Right hindlimb (tissue), 1 donor: Measurements from ENCODE around the gene RIPK3.

Source experiments
- DNase-seq: peaks from one replicate; pipeline ENCODE4 v3.0.0-alpha.2; 2018

The RIPK3 gene

DNA sequence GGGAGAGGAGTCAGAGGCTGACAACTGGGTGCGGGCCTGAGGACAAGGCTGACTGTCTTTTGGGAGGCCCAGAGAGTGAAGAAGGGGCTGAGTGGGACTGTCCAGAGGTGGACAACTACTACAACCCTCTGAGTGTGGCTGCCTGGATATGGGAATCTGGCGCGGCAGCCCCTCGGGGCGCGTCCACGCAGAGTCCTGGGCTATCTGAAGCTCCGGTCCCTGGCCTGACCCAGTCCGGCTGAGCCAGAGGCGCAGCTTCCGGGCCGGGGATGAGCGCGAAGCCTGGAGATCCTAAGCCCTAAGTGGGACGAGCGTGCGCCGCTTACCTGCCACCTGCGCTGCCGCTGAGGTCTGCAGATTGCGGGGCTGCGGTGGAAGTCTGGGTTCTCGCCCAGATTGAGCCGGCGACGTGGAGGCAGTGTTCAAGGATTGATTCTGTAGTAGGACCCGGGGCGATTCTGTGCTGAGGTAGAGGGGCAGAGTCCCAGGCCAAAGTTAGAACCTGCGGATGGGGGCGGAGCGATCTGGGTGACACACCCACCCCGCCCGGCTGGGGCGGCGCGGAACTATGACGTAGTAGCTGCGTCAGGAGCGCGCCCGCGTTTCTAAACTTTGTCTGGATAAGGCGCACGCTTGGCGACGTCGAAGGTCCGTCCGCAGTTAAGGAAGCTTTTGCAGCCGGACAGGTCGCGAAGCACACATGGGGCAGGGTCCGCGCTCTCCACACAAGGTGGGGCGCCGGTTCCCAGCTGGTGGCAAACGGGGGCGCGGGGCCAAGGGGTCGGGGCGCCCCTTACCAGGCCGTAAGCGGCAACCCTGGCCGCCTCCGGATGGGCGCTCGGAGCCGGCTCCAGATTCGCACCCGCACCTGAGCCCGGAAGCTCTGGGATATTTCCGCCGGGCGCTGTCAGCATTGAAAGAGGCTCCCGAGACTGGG is 40.3 kb downstream of the RIPK3 start, which contains the start of the genes DHRS1 and NOP9:
TSS of gene DHRS1 (minus strand) at position 526 of the 937 bp plus-strand sequence. CDS start 674 bp downstream, outside the sequence.
TSS of gene NOP9 (plus strand) at position 596 of the 937 bp plus-strand sequence. CDS start at position 701, 105 bp downstream.
- peak; percentile 92 for DNase-seq

DNA sequence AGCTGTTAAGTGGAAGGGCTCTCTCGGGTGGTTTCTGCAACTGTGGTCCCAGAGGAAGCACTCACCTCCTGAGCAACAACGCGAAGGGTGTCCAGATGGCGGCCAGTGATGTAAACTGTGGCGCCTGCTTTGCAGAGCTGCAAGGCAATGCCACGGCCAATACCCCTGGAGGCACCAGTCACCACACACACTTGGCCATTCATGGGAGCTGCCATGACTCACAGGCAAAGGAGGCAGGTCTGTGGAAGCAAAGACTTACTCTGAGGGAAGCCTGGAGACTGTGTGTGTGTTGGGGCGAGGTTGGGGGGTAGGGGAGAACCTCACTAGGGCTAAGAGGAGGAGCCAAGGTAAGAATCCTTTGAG is 40.9 kb downstream of the RIPK3 start:
- no peak for DNase-seq

DNA sequence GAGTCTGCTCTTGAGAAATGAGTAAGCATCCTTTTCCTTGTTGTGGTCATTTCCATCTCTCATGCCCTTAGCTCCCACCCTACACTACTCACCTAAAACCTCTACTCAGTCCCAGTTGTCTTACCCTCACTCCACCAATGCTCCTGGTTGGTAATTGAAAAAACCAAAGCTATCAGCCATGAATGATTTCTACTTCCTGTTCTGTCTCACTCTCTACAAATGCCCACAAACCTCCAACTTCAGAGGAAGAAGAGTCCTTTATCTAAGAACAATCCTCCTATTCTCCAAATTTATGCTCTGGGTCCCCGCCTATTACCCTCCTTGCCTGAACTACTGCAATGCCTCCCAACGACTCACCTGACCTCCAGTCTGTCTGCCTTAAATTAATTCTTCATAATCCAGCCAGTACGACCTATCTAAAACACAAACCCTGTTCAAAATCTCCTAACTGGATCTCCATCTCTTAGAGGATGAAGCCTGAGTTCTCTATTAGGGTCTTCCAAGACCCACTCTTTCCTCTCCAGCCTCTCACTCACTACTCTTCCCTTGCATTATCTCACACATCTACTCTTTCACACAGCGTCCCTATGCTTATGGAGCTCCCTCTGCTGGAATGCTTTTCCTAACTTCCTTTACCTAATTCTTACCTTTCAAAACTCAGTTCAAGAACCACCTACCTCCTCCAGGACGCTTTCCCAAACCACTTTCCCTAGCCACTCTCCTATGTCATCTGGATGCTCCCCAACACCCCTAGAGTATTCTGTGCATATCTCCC is 42.4 kb downstream of the RIPK3 start:
- DNase-seq, result no peak

DNA sequence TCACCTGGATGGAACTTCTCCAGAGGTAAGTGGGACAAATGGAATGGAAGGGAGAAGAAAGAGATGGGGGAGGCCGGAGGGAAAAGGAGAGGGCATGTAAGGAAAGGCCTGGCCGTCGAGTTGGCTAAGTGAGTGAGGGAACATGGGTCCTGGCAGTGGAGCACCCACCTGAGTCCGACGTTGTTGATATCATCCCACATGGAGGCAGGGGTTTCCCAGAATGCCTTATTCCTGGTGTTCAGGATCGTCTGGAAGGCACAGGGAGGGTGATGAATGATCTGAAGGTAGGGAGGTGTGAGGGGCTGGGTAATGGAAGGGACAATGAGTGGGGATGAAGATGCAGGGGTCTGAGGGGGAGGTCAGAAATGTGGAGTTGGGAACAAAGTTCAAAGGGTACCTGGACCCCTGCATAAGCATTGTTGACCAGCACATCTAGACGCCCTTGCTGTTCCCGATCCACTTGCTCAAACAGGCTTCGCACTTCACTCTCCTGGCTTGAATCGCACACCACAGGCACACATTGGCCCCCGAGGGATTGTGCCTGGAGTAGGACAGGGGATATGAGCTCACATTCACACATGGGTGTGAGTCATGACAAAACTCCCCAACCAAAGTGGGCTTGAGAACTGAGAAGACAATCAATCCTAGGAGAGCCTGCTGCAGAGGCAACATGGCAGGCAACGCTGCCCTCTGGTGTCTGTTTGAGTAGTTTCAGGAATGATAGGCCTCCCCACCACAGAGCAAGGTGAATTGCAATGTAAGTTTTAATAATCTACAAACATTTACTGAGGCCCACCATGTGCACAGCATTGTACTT is 43.2 kb downstream of the RIPK3 start:
- peak; percentile 73 for DNase-seq

DNA sequence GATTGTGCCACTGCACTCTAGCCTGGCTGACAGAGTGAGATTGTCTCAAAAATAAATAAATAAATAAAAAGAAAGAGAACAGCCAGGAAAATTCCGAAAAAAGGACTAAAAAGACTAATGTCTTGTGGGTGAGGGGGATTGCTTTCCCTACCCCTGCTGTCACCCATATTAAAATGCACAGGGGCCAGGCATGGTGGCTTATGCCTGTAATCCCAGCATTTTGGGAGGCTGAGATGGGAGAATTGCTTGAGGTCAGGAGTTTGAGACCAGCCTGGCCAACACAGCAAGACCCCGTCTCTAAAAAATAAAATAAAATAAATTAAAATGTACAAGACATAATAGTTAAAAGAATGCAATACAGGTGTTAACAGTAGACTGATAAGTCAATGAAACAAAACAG is 46.3 kb downstream of the RIPK3 start:
- no peak for DNase-seq

DNA sequence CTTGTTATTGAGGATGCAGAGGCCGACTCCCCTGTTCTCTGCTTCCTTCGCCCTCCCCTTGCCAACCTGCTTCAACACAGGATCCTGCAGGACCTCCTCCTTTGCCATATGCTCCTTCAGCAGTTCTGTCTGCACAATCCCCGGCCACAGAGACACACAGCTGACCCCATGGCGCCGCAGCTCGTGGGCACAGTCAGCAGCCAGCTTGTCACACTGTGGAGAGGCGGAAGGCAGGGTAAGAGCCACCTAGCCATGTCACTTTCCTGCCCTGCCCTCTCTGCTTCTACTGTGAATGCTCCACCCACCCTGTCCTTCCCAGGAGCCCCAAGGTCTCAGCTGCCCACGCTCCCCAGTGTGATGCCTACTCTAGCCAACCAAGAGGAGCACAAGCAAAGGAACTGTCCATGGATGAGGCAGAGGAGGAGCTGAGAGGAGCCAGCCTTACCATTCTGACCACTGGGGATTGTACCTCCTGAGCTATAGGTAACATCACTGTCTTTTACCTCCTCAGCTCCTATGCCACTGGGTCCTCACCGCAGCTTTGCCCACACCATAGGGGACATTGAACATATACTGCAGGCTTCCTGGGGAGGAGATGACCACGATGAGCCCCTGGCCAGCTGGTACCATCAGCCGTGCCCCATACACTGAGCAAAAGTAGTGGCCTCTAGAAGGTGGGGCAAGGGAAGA is 47.5 kb downstream of the RIPK3 start:
- DNase-seq, result no peak

DNA sequence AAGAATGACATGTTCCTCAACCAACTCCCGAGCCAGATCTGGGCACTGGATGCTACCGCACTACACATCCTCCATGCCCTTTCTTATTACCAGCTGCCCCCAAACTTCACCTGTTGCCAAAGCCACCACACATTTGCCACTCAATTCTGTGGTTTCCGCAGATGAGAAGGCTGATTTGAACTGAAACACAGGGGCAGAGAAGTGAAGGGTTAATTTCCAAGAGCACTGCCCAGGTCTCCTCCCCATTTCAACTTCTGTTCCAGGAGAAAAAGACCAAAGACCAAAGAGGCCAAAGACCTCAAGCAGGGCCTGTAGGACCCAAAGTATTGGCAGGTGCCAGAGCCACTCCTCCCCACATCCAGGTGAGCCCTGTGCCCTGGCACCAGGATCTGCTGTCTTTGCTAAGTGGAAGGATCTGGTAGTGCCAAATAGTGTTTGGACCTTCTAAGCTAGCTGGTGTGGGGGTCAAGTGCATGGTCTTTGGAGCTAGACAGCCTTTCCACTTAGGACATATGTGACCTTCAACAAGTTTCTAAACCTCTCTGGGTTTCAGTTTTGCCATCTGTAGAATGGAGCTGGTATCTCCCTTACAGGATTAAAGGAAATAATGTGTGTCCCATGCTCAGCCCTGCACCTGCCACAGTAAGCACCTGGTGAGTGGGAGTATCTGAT is 48.2 kb downstream of the RIPK3 start:
- no peak for DNase-seq

DNA sequence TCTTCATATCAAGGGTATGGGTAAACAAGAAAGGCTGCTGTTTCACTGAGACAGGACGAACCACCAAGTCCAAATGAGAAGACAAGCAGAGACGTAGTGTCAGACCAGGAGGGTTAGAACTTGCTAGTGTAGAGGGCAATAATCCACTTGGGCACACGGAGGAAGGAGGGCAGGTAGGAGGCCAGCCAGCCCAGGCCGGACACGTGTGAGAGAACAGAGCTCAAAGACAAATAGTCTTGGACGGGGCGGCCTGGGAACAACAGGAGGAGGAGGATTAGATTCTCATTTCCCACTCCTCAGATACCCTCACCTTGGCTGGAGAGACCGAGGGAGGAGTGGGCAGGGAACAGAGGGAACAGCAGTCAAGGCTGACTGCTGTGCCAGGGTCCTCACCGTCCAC is 49.0 kb downstream of the RIPK3 start:
- no peak for DNase-seq

DNA sequence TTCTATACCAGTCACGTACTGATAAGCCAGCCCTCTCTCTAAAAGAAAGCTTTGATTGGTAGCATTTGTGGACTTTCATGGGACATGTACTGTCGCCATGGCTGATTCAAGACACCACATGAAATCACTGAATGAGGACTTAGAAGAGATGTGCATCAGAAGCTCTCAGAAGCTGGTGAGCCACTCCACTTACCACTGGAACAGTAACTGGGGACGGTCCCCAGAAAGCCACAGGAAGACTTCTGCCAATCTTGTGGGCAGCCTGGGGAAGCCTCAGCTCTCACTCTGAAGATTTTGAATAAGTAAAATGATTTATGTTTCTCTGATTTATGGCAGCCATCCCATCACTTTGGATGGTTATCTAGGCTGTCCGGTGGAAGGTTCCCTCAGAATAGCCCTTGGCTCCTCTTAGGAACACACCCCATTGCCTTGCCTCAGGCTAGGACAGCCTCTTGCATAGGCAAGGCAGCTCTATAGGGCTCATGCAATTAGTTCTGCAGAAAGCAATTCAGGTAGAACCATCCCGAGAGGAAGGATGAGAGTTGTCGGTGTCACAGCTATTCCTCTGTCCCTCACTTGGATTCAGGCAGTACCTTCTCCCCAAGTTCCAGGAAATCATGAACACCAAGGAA is 50.0 kb downstream of the RIPK3 start:
- DNase-seq, result no peak

DNA sequence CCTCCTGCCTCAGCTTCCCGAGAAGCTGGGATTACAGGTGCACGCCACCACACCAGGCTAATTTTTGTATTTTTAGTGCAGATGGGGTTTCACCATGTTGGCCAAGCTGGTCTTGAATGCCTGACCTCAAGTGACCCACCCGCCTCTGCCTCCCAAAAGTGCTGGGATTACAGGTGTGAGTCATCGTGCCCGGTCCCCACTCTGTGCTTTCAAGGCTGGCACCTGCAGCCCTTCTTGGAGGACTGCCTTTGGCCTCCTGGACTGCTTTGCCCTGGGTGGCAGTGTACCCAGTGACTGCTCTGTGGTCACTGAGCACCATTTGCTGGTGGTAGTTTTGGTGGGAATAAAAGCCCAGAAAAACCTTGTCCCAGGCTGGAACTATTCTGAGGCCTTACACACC is 52.8 kb downstream of the RIPK3 start:
- DNase-seq, result no peak
